Neural cell (in vitro differentiated cells): ENCODE measurements around the gene TNFAIP8L3. TPM values are rescaled to one million over a fixed set of nuclear protein-coding genes. Genes with fewer than 3 reads are reported as not detected.

ENCODE experiments used
- H2AFZ ChIP-seq: fragments of 200-600, 300-800 bp; sonication (generic), shearing (Covaris generic); 2 replicates; pipeline ENCODE4 v1.6.0; 2014; ENCODE audit warnings: low read depth, mild to moderate bottlenecking, antibody characterized with exemption, low read length, moderate library complexity
- H3F3A ChIP-seq: fragments of 200-600 bp; shearing (Covaris generic); 2 replicates; pipeline ENCODE4 v1.6.1; 2016; ENCODE audit warnings: mild to moderate bottlenecking, moderate library complexity, mixed read lengths, antibody characterized with exemption, low read length; ENCODE audit not compliant: insufficient read depth, poor library complexity, severe bottlenecking
- H3K27ac ChIP-seq: fragments of 200-600, 300-800 bp; sonication (generic), shearing (Covaris generic); 2 replicates; pipeline ENCODE4 v1.5.1; 2014; ENCODE audit warnings: mild to moderate bottlenecking, low read length, moderate library complexity
- H3K27me3 ChIP-seq: fragments of 300-800, 200-600 bp; sonication (generic), shearing (Covaris generic); 2 replicates; pipeline ENCODE4 v1.6.0; 2014; ENCODE audit warnings: mild to moderate bottlenecking, low read depth, low read length, moderate library complexity; ENCODE audit not compliant: insufficient read depth
- H3K36me3 ChIP-seq: fragments of 300-800, 200-600 bp; sonication (generic), shearing (Covaris generic); 2 replicates; pipeline ENCODE4 v1.5.1; 2014; ENCODE audit warnings: mild to moderate bottlenecking, antibody characterized with exemption, low read length, moderate library complexity; ENCODE audit not compliant: insufficient read depth
- H3K4me2 ChIP-seq: fragments of 300-800, 200-600 bp; sonication (generic), shearing (Covaris generic); 2 replicates; pipeline ENCODE4 v1.6.0; 2014; ENCODE audit warnings: mild to moderate bottlenecking, low read length
- H3K4me3 ChIP-seq: fragments of 300-800, 200-600 bp; sonication (generic), shearing (Covaris generic); 2 replicates; pipeline ENCODE4 v1.5.1; 2014; ENCODE audit warnings: mild to moderate bottlenecking, low read length, moderate library complexity
- H3K79me2 ChIP-seq: fragments of 200-600 bp; shearing (Covaris generic); replicated peaks from 2 replicates; pipeline ENCODE4 v1.6.0; 2014; ENCODE audit warnings: mild to moderate bottlenecking, low read length, moderate library complexity; ENCODE audit not compliant: insufficient read depth
- H3K9ac ChIP-seq: fragments of 300-800, 200-600 bp; sonication (generic), shearing (Covaris generic); 2 replicates; pipeline ENCODE4 v1.6.1; 2016; ENCODE audit warnings: mild to moderate bottlenecking, low read length, mixed read lengths
- H3K9me2 ChIP-seq: fragments of 200-600 bp; shearing (Covaris generic); 2 replicates; pipeline ENCODE4 v1.6.1; 2016; ENCODE audit warnings: mild to moderate bottlenecking, low read length, mixed read lengths; ENCODE audit not compliant: insufficient read depth
- H3K9me3 ChIP-seq: fragments of 200-600, 300-800 bp; sonication (generic), shearing (Covaris generic); 2 replicates; pipeline ENCODE4 v1.6.1; 2016; ENCODE audit warnings: mild to moderate bottlenecking, mixed run types, low read length, moderate library complexity, mixed read lengths
- H4K20me1 ChIP-seq: fragments of 200-600 bp; shearing (Covaris generic); 2 replicates; pipeline ENCODE4 v1.6.1; 2016; ENCODE audit warnings: mild to moderate bottlenecking, mixed run types; ENCODE audit not compliant: insufficient read depth
- CTCF ChIP-seq: fragments of 450-650 bp; IDR thresholded peaks from 2 replicates; pipeline ENCODE4 v1.5.1; 2014; ENCODE audit warnings: antibody characterized with exemption, mild to moderate bottlenecking, moderate library complexity; ENCODE audit not compliant: poor library complexity, severe bottlenecking
- EP300 ChIP-seq: fragments of 450-650 bp; conservative IDR thresholded peaks from 2 replicates; pipeline ENCODE4 v1.6.1; 2014; ENCODE audit warnings: antibody characterized with exemption, mild to moderate bottlenecking, moderate library complexity; ENCODE audit not compliant: poor library complexity, severe bottlenecking
- EZH2 ChIP-seq: fragments of 200-600, 300-800 bp; shearing (Covaris generic), sonication (generic); IDR thresholded peaks from 2 replicates; pipeline ENCODE4 v1.6.1; 2014; ENCODE audit warnings: antibody characterized with exemption, low read length, borderline replicate concordance, mild to moderate bottlenecking; ENCODE audit not compliant: insufficient read depth, poor library complexity, severe bottlenecking
- MXI1 ChIP-seq: fragments of 450-650 bp; conservative IDR thresholded peaks from 2 replicates; pipeline ENCODE4 v1.6.1; 2014; ENCODE audit warnings: antibody characterized with exemption, mild to moderate bottlenecking; ENCODE audit not compliant: poor library complexity, severe bottlenecking
- POLR2AphosphoS5 ChIP-seq: IDR thresholded peaks from 2 replicates; pipeline ENCODE4 v1.6.1; 2012
- RAD21 ChIP-seq: fragments of 450-650 bp; conservative IDR thresholded peaks from 2 replicates; pipeline ENCODE4 v1.6.1; 2014; ENCODE audit warnings: antibody characterized with exemption, mild to moderate bottlenecking, moderate library complexity
- REST ChIP-seq: IDR thresholded peaks from 2 replicates; pipeline ENCODE4 v1.6.1; 2012; ENCODE audit warnings: borderline replicate concordance
- SMC3 ChIP-seq: fragments of 450-650 bp; conservative IDR thresholded peaks from 2 replicates; pipeline ENCODE4 v1.6.1; 2014; ENCODE audit warnings: antibody characterized with exemption, mild to moderate bottlenecking, moderate library complexity; ENCODE audit not compliant: poor library complexity
- TAF1 ChIP-seq: IDR thresholded peaks from 2 replicates; pipeline ENCODE4 v1.6.1; 2012; ENCODE audit warnings: low read depth
- polyA plus RNA-seq: library from polyadenylated mRNA; depleted of rRNA; stranded (reverse); fragments of >200 nt; gene quantifications from 2 replicates; pipeline ENCODE4 v1.2.3, GENCODE V29; 2014

The TNFAIP8L3 gene
- polyA plus RNA-seq, 1 donor from 2014 or later: 0.16 TPM

- Histone ChIP-seq H3K36me3 (no peaks in the 10 kb centered on the region), H3K79me2 (no peaks in the 10 kb centered on the region), H3K9me2 (no peaks in the 10 kb centered on the region), H3K27ac (no peak overlapping the region), H2AFZ (no peak overlapping the region), H4K20me1 (no peaks in the 10 kb centered on the region), H3K9ac (no peak overlapping the region), H3K27me3 (no peaks in the 10 kb centered on the region), H3K9me3 (no peaks in the 10 kb centered on the region), H3F3A (no peaks in the 10 kb centered on the region), H3K4me2 (no peak overlapping the region), H3K4me3 (no peak overlapping the region)
- TF ChIP-seq REST (no peak), CTCF (no peak), TAF1 (no peak), EP300 (no peak), EZH2 (no peak), POLR2AphosphoS5 (no peak), SMC3 (no peak), RAD21 (no peak), MXI1 (no peak)
These were observed 42.9 kb downstream of the TNFAIP8L3 start for GRCh38 chr15:51051776-51052175.

GRCh38 chr15:51049081-51049480 lies 45.6 kb downstream of the TNFAIP8L3 start:
- Histone ChIP-seq H3K27me3 (no peaks in the 10 kb centered on the region), H3K9me2 (no peaks in the 10 kb centered on the region), H4K20me1 (no peaks in the 10 kb centered on the region), H3K27ac (no peak overlapping the region), H3K79me2 (no peaks in the 10 kb centered on the region), H3K9me3 (no peaks in the 10 kb centered on the region), H3F3A (no peaks in the 10 kb centered on the region), H2AFZ (no peak overlapping the region), H3K9ac (no peak overlapping the region), H3K36me3 (no peaks in the 10 kb centered on the region), H3K4me2 (no peak overlapping the region), H3K4me3 (no peak overlapping the region)
- TF ChIP-seq TAF1 (no peak), POLR2AphosphoS5 (no peak), RAD21 (no peak), MXI1 (no peak), SMC3 (no peak), EP300 (no peak), EZH2 (no peak)

- Histone ChIP-seq H3K9ac (no peak overlapping the region), H3K4me2 (no peak overlapping the region), H3K9me3 (no peaks in the 10 kb centered on the region), H3K79me2 (no peaks in the 10 kb centered on the region), H3K4me3 (no peak overlapping the region), H3K36me3 (no peaks in the 10 kb centered on the region), H3K27me3 (no peaks in the 10 kb centered on the region), H3K9me2 (no peaks in the 10 kb centered on the region), H3F3A (no peaks in the 10 kb centered on the region), H4K20me1 (no peaks in the 10 kb centered on the region), H3K27ac (no peak overlapping the region), H2AFZ (no peak overlapping the region)
- TF ChIP-seq EP300: no peak
- no peak for TF ChIP-seq POLR2AphosphoS5
- TF ChIP-seq MXI1: no peak
- TF ChIP-seq REST: no peak
- TF ChIP-seq RAD21: no peak
- TF ChIP-seq TAF1: no peak
These were observed 46.4 kb downstream of the TNFAIP8L3 start for GRCh38 chr15:51048308-51048707.
